GM12873 (cell line): Measurements from ENCODE around the gene EMC10.

Experiments
- TF ChIP-seq, protein P1 (sequence below): IDR thresholded peaks from 2 replicates; pipeline ENCODE4 v1.5.1; 2012; ENCODE audit warnings: low read depth, mild to moderate bottlenecking, moderate library complexity, low read length, control low read depth; ENCODE audit not compliant: insufficient read depth; ENCODE audit errors: missing control alignments

Gene EMC10

DNA sequence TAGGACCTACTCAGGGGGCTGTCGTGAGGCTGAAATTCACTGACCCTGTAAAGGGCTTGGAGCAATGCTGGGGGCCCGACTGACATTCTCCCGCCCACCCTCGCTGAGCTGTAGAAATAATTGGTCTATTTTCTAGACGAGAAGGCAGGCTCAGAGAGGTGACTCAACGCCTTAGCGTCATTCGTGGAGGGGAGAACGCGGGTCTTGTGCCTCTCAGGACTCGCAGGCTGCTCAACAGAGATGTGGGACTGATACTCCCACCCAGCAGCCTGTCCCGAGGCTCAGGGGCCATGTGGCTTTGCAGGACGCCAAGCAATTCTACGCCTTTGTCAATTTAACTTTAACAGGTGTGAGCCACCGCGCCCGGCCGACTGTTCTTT is 61.0 kb downstream of the EMC10 start:
- TF ChIP-seq, protein P1, sequence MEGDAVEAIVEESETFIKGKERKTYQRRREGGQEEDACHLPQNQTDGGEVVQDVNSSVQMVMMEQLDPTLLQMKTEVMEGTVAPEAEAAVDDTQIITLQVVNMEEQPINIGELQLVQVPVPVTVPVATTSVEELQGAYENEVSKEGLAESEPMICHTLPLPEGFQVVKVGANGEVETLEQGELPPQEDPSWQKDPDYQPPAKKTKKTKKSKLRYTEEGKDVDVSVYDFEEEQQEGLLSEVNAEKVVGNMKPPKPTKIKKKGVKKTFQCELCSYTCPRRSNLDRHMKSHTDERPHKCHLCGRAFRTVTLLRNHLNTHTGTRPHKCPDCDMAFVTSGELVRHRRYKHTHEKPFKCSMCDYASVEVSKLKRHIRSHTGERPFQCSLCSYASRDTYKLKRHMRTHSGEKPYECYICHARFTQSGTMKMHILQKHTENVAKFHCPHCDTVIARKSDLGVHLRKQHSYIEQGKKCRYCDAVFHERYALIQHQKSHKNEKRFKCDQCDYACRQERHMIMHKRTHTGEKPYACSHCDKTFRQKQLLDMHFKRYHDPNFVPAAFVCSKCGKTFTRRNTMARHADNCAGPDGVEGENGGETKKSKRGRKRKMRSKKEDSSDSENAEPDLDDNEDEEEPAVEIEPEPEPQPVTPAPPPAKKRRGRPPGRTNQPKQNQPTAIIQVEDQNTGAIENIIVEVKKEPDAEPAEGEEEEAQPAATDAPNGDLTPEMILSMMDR = no peak

DNA sequence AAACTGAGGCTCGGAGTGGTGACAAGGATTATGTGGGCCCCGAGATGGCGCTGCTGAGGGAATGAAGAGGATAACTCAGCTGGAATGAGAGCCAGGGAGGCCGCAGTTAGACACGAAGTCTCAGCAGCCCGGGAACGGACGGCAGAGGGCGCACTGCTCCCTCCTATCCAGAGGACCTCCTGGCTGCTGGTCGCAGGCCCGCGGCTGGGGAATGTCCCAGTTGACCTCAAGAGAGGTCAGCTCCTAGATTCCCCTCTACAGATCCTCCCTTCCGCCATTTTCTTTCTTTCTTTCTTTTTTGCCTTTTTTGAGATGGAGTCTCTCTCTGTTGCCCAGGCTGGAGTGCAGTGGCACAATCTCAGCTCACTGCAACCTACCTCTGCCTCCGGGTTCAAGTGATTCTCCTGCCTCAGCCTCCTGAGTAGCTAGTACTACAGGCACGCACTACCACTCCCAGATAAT is 61.5 kb downstream of the EMC10 start:
- TF ChIP-seq, protein P1 = peak; percentile 90
